Caco-2 (cell line): ENCODE measurements around the gene ZMPSTE24. TPM values are rescaled to one million over a fixed set of nuclear protein-coding genes. Genes with fewer than 3 reads are reported as not detected.

Experiments used
- BruUV-seq: library from RNA; stranded (reverse); fragments of 400-500 nt; replicated peaks from 2 replicates; lab custom pipeline; 2021; lab: Mats Ljungman, UMichigan
- CTCF ChIA-PET: fragments of 300-600 bp; sonication (Branson Sonifier 250); formaldehyde crosslinking; loops from one replicate; lab custom pipeline; 2022; ENCODE audit warnings: antibody characterized with exemption; lab: Charles Lee
- POLR2A ChIA-PET: fragments of 300-600 bp; sonication (Branson Sonifier 250); formaldehyde crosslinking; loops from one replicate; lab custom pipeline; 2022; ENCODE audit warnings: antibody characterized with exemption; lab: Charles Lee
- DNase-seq, 2 experiments: peaks; one replicate each; pipeline versions ENCODE4 v3.0.0 to v3.0.0-alpha.2; 2020 to 2022
- H3K27me3 ChIP-seq: replicated peaks from 2 replicates; pipeline ENCODE4 v1.6.0; 2011; ENCODE audit warnings: low read length; ENCODE audit not compliant: control insufficient read depth, insufficient read depth
- H3K36me3 ChIP-seq: 2 replicates; pipeline ENCODE4 v1.5.1; 2011; ENCODE audit warnings: low read length; ENCODE audit not compliant: control insufficient read depth, insufficient read depth
- H3K4me1 ChIP-seq: fragments of 250-450 bp; sonication (Bioruptor Pico); 2 replicates; pipeline ENCODE4 v1.5.1; 2020; ENCODE audit warnings: mild to moderate bottlenecking
- H3K4me3 ChIP-seq: 2 replicates; pipeline ENCODE4 v1.5.1; 2011; ENCODE audit warnings: low read depth, mild to moderate bottlenecking, control low read depth, low read length
- H3K9me3 ChIP-seq: fragments of 250-450 bp; sonication (Bioruptor Pico); 2 replicates; pipeline ENCODE4 v1.5.1; 2020; ENCODE audit warnings: mild to moderate bottlenecking, moderate library complexity
- H3K27ac Mint-ChIP-seq: one replicate; pipeline ENCODE4 v1.8.0; 2022; ENCODE audit warnings: mixed read lengths; ENCODE audit not compliant: unreplicated experiment
- H3K27me3 Mint-ChIP-seq: one replicate; pipeline ENCODE4 v1.8.0; 2022; ENCODE audit warnings: mixed read lengths; ENCODE audit not compliant: insufficient read depth, unreplicated experiment
- H3K36me3 Mint-ChIP-seq: one replicate; pipeline ENCODE4 v1.8.0; 2022; ENCODE audit warnings: mild to moderate bottlenecking, mixed read lengths; ENCODE audit not compliant: insufficient read depth, unreplicated experiment
- H3K4me1 Mint-ChIP-seq: one replicate; pipeline ENCODE4 v1.8.0; 2022; ENCODE audit warnings: low read depth, mixed read lengths; ENCODE audit not compliant: unreplicated experiment
- H3K4me3 Mint-ChIP-seq: one replicate; pipeline ENCODE4 v1.8.0; 2022; ENCODE audit warnings: mild to moderate bottlenecking, moderate library complexity, mixed read lengths; ENCODE audit not compliant: unreplicated experiment
- H3K9me3 Mint-ChIP-seq: one replicate; pipeline ENCODE4 v1.8.0; 2022; ENCODE audit warnings: mixed read lengths; ENCODE audit not compliant: unreplicated experiment
- CTCF ChIP-seq, 2 experiments: fragments of 200-600 bp in 1 of 2; IDR thresholded peaks; 1 replicate in 1 of 2; 2 replicates in 1 of 2; pipeline versions ENCODE4 v1.5.1 to v1.8.0; 2011 to 2022; ENCODE audit warnings: antibody characterized with exemption in 1 of 2, control low read depth in 1 of 2, inconsistent platforms in 1 of 2, low read depth in 1 of 2, low read length in 1 of 2, mild to moderate bottlenecking in 1 of 2, moderate library complexity in 1 of 2; ENCODE audit not compliant: insufficient read depth in 1 of 2, severe bottlenecking in 1 of 2, unreplicated experiment in 1 of 2
- intact Hi-C: fragments of 100-400 bp; cut with micrococcal nuclease; formaldehyde crosslinking; loops from one replicate; pipeline ENCODE4 v1.10.0; 2022; ENCODE audit not compliant: unreplicated experiment
- total RNA-seq: library from RNA; stranded (reverse); gene quantifications from 2 replicates; pipeline ENCODE4 v1.2.3, GENCODE V29; 2022

The ZMPSTE24 gene
- total RNA-seq, 1 experiment from 2014 or later, result 37.9 TPM

GRCh38 chr1:40241362-40241761 is 16.7 kb upstream of the ZMPSTE24 start:
- intact Hi-C loops, result no loop called here
- BruUV-seq, result no TSS peak
- Histone ChIP-seq H3K27me3 (no peaks in the 10 kb centered on the region), H3K9me3 (no peaks in the 10 kb centered on the region), H3K4me3 (no peak overlapping the region), H3K4me1 (peaks cover 5% of the 10 kb centered on the region), H3K36me3 (no peaks in the 10 kb centered on the region)
- CTCF ChIA-PET, result no interaction called here
- TF ChIP-seq CTCF (IDR thresholded peaks at IDR 0.05; ENCODE audit: insufficient read depth in 1 of 2, low read depth in 1 of 2, low read length in 1 of 2, severe bottlenecking in 1 of 2, unreplicated experiment in 1 of 2), result no peak
- H3K4me3 Mint-ChIP-seq, result no peak overlapping the region
- POLR2A ChIA-PET, result no interaction called here
- no peak overlapping the region for H3K27ac Mint-ChIP-seq
- H3K36me3 Mint-ChIP-seq, result peaks cover 25% of the 10 kb centered on the region
- no peak for DNase-seq
- no peaks in the 10 kb centered on the region for H3K9me3 Mint-ChIP-seq
- H3K27me3 Mint-ChIP-seq, result no peaks in the 10 kb centered on the region
- no peaks in the 10 kb centered on the region for H3K4me1 Mint-ChIP-seq

DNA sequence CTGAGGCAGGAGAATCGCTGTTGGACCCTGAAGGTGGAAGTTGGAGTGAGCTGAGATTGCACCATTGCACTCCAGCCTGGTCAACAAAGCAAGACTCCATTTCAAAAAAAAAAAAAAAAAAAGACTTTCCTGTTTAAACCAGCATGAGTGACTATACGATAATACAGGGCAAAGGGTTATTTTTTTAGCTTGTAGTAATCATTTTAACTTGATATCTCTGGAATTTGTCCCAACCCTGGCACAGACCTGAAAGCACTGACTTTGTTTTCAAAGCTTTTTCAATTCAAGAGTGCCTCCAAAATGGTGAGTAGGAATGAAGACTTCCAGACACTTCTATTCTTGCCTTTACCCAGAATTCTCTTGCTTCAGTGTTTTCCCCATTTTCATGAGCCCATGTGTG is 14.7 kb upstream of the ZMPSTE24 start:
- no TSS peak for BruUV-seq
- H3K27me3 Mint-ChIP-seq, result no peaks in the 10 kb centered on the region
- Histone ChIP-seq H3K27me3 (no peaks in the 10 kb centered on the region), H3K4me1 (peaks cover 17% of the 10 kb centered on the region), H3K4me3 (no peak overlapping the region), H3K9me3 (no peaks in the 10 kb centered on the region), H3K36me3 (no peaks in the 10 kb centered on the region)
- POLR2A ChIA-PET, result no interaction called here
- no peak overlapping the region for H3K27ac Mint-ChIP-seq
- intact Hi-C loops, result no loop called here
- H3K4me3 Mint-ChIP-seq, result no peak overlapping the region
- no peak for TF ChIP-seq CTCF (IDR thresholded peaks at IDR 0.05; ENCODE audit: insufficient read depth in 1 of 2, low read depth in 1 of 2, low read length in 1 of 2, severe bottlenecking in 1 of 2, unreplicated experiment in 1 of 2)
- CTCF ChIA-PET, result interaction anchor here (0.7 kb wide), 1 partner anchor 168 kb away, joined by 4 read pairs; no protein-coding TSS in a partner anchor
- peaks cover 7% of the 10 kb centered on the region for H3K36me3 Mint-ChIP-seq
- H3K4me1 Mint-ChIP-seq, result no peaks in the 10 kb centered on the region
- DNase-seq, result no peak
- H3K9me3 Mint-ChIP-seq, result no peaks in the 10 kb centered on the region

- ChIA-PET CTCF (no interaction called here), POLR2A (no interaction called here)
- Mint-ChIP-seq H3K36me3 (peaks cover 5% of the 10 kb centered on the region), H3K4me1 (no peaks in the 10 kb centered on the region), H3K27ac (peak overlapping the region; percentile 88), H3K9me3 (no peaks in the 10 kb centered on the region), H3K27me3 (no peaks in the 10 kb centered on the region), H3K4me3 (no peak overlapping the region)
- Histone ChIP-seq H3K4me3 (no peak overlapping the region), H3K27me3 (no peaks in the 10 kb centered on the region), H3K9me3 (no peaks in the 10 kb centered on the region), H3K4me1 (peaks cover 23% of the 10 kb centered on the region), H3K36me3 (no peaks in the 10 kb centered on the region)
- BruUV-seq, result no TSS peak
- no peak for TF ChIP-seq CTCF (IDR thresholded peaks at IDR 0.05; ENCODE audit: insufficient read depth in 1 of 2, low read depth in 1 of 2, low read length in 1 of 2, severe bottlenecking in 1 of 2, unreplicated experiment in 1 of 2)
- no peak for DNase-seq
- intact Hi-C loops, result no loop called here
Measured at GRCh38 chr1:40244138-40244744, 13.8 kb upstream of the ZMPSTE24 start.
